ENCODE measurements around the gene ARRDC4. TPM values are rescaled to one million over a fixed set of nuclear protein-coding genes. Genes with fewer than 3 reads are reported as not detected.

ARRDC4 gene
- total RNA-seq, 1 experiment from 2014 or later, result 1.7 TPM

DNA sequence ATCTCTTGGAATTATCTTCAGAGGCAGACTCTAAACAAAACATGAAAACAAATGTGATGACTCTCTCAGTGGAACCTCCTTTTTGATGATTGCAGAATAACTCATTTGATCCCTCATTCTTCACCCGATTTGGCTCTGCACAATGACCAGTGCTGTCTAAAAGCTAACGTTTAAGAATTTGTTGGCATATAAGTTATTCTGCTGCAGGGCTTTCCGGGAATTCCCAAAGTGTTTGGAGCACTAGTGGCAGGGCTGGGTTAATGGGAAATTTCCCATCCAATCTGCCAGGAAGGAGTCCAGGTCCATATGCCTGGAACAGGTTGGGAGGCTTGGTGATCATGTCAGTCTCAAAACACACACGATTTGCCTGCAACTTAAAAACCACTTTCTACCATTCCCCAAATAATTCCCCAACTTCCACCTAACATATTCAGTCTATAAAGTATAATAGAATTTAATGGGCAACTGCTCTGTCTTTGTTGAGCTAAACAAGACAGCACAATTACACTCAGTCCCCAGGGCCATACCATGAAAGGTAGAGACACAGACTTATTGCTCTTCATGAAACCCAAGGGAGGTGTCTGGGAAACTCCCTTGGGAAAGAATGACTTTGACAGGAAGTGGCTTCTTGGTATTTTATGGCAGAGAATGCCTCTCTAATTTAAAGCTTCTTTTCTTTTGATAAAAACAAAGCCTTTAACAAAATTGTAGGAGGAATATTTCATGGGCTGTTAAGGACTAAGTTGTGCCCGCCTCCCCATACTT is 38.0 kb downstream of the ARRDC4 start:
- peak; percentile 72 for DNase-seq (ENCODE audit: low spot score)

DNA sequence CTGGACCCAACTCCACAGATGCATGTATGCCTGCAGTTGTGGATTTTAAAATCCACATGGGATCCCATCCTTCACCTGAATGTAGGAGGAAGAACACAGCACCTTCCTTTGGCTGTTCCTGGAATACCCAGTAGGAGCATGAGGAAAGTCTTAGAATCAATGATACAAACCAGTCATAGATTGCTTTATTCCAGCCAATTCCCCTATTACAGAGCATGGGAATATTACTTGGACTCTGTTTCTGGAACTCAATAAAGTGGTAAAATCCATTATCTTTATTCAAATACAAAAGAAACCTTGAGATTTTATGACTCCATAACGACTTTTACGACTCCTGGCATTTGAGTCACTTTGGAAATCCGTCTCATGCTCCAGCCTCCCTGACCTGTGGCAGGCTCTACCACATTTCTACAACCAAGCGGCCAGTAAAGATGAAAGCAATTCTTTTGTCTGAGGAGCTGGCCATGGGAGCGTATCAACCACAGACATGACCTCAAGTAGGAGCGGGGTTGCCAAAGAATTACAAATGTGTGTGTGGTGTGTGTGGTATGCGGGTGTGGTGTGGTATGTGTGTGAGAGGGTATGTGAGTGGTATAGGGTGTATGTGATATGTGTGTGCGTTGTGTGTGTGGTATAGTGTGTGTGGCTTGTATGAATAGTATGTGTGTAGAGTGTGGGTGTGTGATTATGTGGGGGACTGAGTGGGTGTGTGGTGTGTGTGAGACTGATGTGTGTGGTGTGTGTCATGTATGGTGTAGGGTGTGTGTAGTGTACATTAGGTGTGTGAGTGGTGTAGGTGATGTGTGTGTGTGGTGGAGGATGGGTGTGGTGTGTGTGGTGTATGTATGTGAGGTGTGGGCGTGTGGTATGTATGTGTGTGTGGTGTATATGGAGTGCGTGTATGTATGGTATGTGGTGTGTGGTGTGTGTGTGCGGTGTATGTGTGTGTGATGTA is 40.0 kb downstream of the ARRDC4 start:
- DNase-seq (ENCODE audit: low spot score), result peak; percentile 55

DNA sequence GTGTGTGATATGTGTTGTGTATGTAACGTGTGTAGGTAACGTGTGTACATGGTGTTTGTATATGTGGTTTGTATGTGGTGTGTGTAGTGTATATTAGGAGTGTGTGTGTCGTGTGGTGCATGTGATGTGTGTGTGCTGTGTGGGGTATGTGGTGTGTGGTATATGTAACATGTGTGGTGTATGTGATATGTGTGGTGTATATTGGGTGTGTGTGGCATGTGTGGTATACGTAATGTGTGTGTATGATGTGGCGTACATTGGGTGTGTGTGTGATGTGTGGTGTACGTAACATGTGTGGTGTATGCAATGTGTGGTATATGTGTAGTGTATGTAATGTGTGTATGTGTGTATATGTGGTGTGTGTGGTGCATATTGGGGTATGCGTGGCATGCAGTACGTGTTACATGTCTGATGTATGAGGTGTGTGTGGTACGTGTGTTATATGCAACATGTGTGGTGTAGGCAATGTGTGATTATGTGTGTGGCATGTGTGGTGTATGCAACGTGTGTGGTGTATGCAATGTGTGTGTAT is 41.2 kb downstream of the ARRDC4 start:
- no peak for DNase-seq (ENCODE audit: low spot score)

- DNase-seq (ENCODE audit: low spot score), result no peak
Observed at GRCh38 chr15:98002419-98002818, 41.9 kb downstream of the ARRDC4 start.

- DNase-seq (ENCODE audit: low spot score), result no peak
Observed at GRCh38 chr15:98002866-98003265, 42.4 kb downstream of the ARRDC4 start.

- DNase-seq (ENCODE audit: low spot score), result no peak
Observed at GRCh38 chr15:98003518-98003917, 43.0 kb downstream of the ARRDC4 start.

- no peak for DNase-seq (ENCODE audit: low spot score)
Observed at GRCh38 chr15:98003996-98004395, 43.5 kb downstream of the ARRDC4 start.

DNA sequence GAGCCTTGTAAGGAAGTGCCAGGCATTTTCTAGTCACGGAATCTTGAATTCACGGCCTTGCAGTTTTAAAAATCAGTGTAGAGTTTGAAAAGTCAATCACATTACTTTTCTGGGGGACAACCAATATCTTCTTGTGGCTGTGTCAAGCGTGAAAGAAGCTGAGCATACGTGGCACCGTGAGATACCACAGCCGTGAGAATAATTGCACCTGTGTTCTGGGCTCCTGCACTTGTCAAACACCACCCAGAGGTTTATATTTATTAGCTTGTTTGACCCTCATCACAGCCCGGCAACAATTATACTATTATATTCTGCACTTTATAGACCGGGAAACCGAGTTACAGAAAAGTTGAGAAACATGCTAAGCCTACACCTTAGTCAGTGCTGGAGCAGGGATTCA is 45.2 kb downstream of the ARRDC4 start:
- DNase-seq (ENCODE audit: low spot score), result no peak

DNA sequence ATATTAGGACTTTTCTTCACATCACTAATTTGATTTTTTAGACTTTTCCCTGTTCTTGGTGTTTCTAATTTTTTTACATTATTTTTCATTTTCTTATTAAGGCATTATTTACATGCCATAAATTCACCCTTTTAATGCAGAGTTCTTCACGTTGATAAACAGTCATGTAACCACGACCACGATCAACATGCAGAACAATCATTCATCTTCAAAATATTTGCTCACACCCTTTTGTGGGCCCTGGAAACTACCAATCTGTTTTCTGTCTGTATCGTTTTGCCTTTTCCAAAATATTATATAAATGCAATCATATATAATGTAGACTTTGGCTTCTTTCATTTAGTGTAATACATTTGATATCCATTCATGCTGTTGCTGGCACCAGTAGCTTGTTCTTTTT is 48.7 kb downstream of the ARRDC4 start:
- no peak for DNase-seq (ENCODE audit: low spot score)

DNA sequence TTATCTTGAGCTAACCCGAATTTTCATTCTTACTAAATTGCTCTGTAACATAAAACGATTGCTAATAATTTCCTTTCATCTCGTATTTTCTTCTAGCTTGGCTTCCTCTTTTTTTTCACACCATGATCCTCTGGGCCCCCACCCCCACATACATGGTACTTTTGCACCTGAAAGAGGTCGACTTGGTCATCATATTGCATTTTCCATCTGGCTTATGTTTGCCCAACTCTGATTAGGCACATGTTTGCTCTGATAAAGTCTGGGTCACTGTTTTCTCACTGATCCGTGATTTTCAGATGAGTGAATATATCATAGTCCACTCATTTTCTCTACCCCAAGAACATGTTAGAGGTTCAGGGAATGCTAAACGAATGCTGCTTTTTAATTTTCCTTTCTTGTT is 49.5 kb downstream of the ARRDC4 start:
- no peak for DNase-seq (ENCODE audit: low spot score)

DNA sequence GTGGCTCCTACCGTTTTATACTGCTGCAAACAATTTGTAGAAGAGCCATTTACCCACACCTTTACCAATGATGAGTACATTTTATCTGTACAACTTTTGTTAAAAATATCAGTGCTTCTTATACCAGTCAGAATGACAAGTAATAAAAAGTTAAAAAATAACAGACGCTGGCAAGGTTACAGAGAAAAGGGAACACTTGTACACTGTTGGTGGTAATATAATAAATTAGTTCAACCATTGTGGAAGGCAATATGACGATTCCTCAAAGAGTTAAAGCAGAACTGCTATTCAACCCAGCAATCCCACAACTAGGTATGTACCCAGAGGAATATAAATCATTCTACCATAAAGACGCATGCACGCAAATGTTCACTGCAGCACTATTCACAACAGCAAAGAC is 51.9 kb downstream of the ARRDC4 start:
- no peak for DNase-seq (ENCODE audit: low spot score)

DNA sequence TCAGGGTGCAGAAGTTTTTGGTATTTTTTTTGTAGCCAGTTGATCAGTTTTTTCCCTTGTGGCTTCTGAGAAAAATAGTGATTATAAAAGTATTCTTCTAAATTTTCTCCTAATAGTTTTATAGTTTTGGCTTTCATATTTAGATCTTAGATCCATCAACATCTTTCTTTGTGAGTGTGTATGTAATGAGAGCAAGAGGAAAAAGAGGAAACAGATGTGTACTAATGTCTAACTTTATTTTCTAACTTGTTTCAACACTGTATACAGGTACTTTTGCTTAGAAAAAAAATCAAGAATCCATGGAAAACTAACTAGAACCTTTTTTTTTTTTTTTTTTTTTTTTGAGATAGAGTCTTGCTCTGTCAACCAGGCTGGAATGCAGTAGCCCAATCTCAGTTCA is 53.1 kb downstream of the ARRDC4 start:
- DNase-seq (ENCODE audit: low spot score), result no peak

DNA sequence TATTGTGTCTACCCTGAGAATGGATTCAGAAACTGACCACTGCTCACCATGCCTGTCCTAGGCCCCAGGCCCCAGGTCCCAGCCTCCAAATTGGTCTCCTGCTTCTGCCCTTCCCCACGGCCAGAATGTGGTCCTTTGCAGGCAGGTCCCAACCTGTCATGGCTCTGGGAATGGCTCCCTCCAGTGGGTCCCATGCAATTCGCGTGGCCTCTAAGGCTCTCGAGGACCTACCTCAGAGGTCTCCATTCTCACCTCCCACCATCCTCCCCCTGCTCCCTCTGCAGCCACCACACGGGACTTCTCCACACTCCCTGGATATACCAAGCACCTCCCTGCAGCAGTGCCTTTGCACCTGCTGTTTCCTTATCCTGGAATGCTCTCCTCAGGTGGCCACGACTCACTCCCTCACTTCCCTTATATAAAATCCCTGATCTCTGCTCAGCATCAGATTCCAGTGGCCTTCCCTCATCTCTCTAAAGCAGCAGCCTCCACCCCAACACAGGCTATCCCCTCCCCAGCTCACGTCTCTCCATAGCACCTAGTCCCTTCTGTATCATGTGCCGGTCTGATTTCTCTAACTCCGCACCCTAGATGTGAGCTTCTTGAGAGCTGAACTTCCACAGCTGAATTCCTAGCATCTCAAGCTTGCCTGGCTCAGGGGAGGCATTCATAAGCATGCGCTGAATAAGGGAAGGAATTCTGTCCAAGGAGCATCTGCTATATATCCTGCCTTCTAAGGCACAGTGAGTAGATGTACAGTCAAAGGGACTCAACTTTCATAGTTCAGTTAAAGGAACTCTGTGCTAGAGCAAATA is 56.9 kb downstream of the ARRDC4 start:
- no peak for DNase-seq (ENCODE audit: low spot score)

DNA sequence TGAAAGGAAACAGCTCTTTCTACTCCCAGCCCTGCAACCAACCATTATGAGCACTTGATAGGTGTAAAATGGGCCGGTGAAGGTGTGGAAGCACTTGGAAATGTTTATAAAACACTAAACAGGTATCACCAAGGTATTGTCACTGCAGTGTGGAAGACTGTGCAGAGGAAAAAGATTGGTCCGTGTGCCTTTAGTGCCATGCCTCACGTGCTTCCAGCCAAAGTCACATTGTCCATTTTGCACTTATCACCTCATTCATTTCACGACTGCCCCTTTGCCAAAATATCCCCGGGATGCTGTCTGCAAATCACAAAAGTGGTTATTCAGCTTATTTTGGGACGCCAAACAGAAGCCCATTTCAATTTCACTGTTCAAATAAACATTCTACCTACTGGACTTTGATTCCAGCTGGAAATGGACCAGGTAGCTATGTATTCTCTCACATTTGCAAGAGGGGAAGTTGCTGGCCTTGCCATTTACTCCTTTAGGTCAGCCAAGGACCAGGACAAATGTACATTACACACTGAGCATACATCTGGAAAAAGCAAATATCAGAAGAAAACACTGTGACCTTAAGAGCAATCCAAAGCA is 58.4 kb downstream of the ARRDC4 start:
- DNase-seq (ENCODE audit: low spot score), result no peak
